Measurements from ENCODE around the gene NEB.

The NEB gene

GRCh38 chr2:151678849-151679248 is 55.4 kb downstream of the NEB start:
- Histone ChIP-seq H3K4me1 (ENCODE audit: control insufficient read depth, insufficient read depth, low read depth, low read length) (no peaks in the 10 kb centered on the region), H4K91ac (ENCODE audit: low read length) (no peak overlapping the region), H3K27ac (ENCODE audit: low read length, poor library complexity, severe bottlenecking) (no peak overlapping the region), H2BK15ac (ENCODE audit: low read depth, poor library complexity, severe bottlenecking) (no peak overlapping the region), H3K14ac (ENCODE audit: low read length in 2 of 2) (no peak overlapping the region), H3K4ac (ENCODE audit: low read depth in 1 of 2, low read length in 2 of 2) (no peak overlapping the region), H2BK120ac (ENCODE audit: low read depth, low read length) (no peak overlapping the region), H3K9me3 (ENCODE audit: control insufficient read depth, low read length) (no peaks in the 10 kb centered on the region), H3K23ac (ENCODE audit: low read length in 2 of 2) (no peak overlapping the region), H4K8ac (ENCODE audit: low read length) (no peak overlapping the region), H2AK5ac (ENCODE audit: low read length, severe bottlenecking) (no peak overlapping the region), H3K27me3 (ENCODE audit: control insufficient read depth in 1 of 2, insufficient read depth in 1 of 2, low read length in 2 of 2) (no peaks in the 10 kb centered on the region), H2BK12ac (ENCODE audit: low read length in 2 of 2) (no peak overlapping the region), H2BK5ac (ENCODE audit: low read depth, low read length, poor library complexity, severe bottlenecking) (no peak overlapping the region), H2AFZ (ENCODE audit: low read depth, low read length) (no peak overlapping the region), H3K4me2 (ENCODE audit: low read length, poor library complexity, severe bottlenecking) (no peak overlapping the region), H3K36me3 (ENCODE audit: control insufficient read depth in 1 of 2, insufficient read depth in 2 of 2, low read depth in 1 of 2, low read length in 2 of 2) (no peaks in the 10 kb centered on the region), H3K9ac (ENCODE audit: low read length) (no peak overlapping the region), H3K18ac (ENCODE audit: low read depth in 1 of 2, low read length in 2 of 2) (no peak overlapping the region), H3K4me3 (ENCODE audit: insufficient read depth in 1 of 2, low read depth in 1 of 2, low read length in 2 of 2) (no peak overlapping the region), H3K79me1 (replicated peaks; ENCODE audit: low read length, poor library complexity, severe bottlenecking) (no peaks in the 10 kb centered on the region)
- 67% methylated on average over 3 of the region's 6 CpGs for WGBS
- no peak for DNase-seq

DNA sequence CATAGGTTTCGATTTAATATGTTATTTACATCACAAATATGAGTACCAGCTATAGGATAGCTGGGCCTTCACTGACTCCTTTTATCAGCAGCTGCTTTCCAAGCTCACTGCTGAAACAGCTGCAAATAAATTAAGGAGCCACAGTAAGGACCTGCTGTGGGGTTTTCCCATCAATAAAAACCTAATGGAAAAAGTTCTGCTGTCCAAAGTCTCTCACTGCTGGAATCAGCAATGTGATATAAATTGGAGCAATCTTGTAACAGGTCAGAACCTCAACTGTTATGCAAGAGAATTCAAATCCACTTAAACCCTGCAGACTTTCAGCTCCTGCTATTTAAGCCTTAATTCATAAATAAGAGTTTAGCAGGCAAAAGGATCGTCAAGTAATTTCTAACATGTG is 61.3 kb downstream of the NEB start:
- Histone ChIP-seq H3K79me1 (replicated peaks; ENCODE audit: low read length, poor library complexity, severe bottlenecking) (no peaks in the 10 kb centered on the region), H3K14ac (ENCODE audit: low read length in 2 of 2) (no peak overlapping the region), H3K4me2 (ENCODE audit: low read length, poor library complexity, severe bottlenecking) (no peak overlapping the region), H4K8ac (ENCODE audit: low read length) (no peak overlapping the region), H3K27me3 (ENCODE audit: control insufficient read depth in 1 of 2, insufficient read depth in 1 of 2, low read length in 2 of 2) (peaks cover 0 to 3% of the 10 kb centered on the region in 2 experiments), H2AFZ (ENCODE audit: low read depth, low read length) (no peak overlapping the region), H3K27ac (ENCODE audit: low read length, poor library complexity, severe bottlenecking) (no peak overlapping the region), H2AK5ac (ENCODE audit: low read length, severe bottlenecking) (no peak overlapping the region), H3K4me1 (ENCODE audit: control insufficient read depth, insufficient read depth, low read depth, low read length) (no peaks in the 10 kb centered on the region), H3K4me3 (ENCODE audit: insufficient read depth in 1 of 2, low read depth in 1 of 2, low read length in 2 of 2) (no peak overlapping the region), H2BK12ac (ENCODE audit: low read length in 2 of 2) (no peak overlapping the region), H2BK15ac (ENCODE audit: low read depth, poor library complexity, severe bottlenecking) (no peak overlapping the region), H2BK5ac (ENCODE audit: low read depth, low read length, poor library complexity, severe bottlenecking) (no peak overlapping the region), H3K18ac (ENCODE audit: low read depth in 1 of 2, low read length in 2 of 2) (no peak overlapping the region), H4K91ac (ENCODE audit: low read length) (no peak overlapping the region), H3K36me3 (ENCODE audit: control insufficient read depth in 1 of 2, insufficient read depth in 2 of 2, low read depth in 1 of 2, low read length in 2 of 2) (no peaks in the 10 kb centered on the region), H3K9me3 (ENCODE audit: control insufficient read depth, low read length) (no peaks in the 10 kb centered on the region), H3K4ac (ENCODE audit: low read depth in 1 of 2, low read length in 2 of 2) (no peak overlapping the region), H3K23ac (ENCODE audit: low read length in 2 of 2) (no peak overlapping the region), H2BK120ac (ENCODE audit: low read depth, low read length) (no peak overlapping the region), H3K9ac (ENCODE audit: low read length) (no peak overlapping the region)
- 100% methylated on average over 1 of the region's 2 CpGs for WGBS
- DNase-seq = no peak

- H3K9me3 ChIP-seq (ENCODE audit: control insufficient read depth, low read length) = no peaks in the 10 kb centered on the region
- H3K4ac ChIP-seq (ENCODE audit: low read depth in 1 of 2, low read length in 2 of 2) = no peak overlapping the region
- no peak overlapping the region for H3K18ac ChIP-seq (ENCODE audit: low read depth in 1 of 2, low read length in 2 of 2)
- no peak overlapping the region for H2BK15ac ChIP-seq (ENCODE audit: low read depth, poor library complexity, severe bottlenecking)
- no peak overlapping the region for H3K4me2 ChIP-seq (ENCODE audit: low read length, poor library complexity, severe bottlenecking)
- H2AK5ac ChIP-seq (ENCODE audit: low read length, severe bottlenecking) = no peak overlapping the region
- no peak for DNase-seq
- H3K79me1 ChIP-seq (replicated peaks; ENCODE audit: low read length, poor library complexity, severe bottlenecking) = no peaks in the 10 kb centered on the region
- H3K27me3 ChIP-seq (ENCODE audit: control insufficient read depth in 1 of 2, insufficient read depth in 1 of 2, low read length in 2 of 2) = peaks cover 0 to 3% of the 10 kb centered on the region in 2 experiments
- H3K27ac ChIP-seq (ENCODE audit: low read length, poor library complexity, severe bottlenecking) = no peak overlapping the region
- no peak overlapping the region for H4K91ac ChIP-seq (ENCODE audit: low read length)
- no peak overlapping the region for H3K23ac ChIP-seq (ENCODE audit: low read length in 2 of 2)
- H4K8ac ChIP-seq (ENCODE audit: low read length) = no peak overlapping the region
- H3K14ac ChIP-seq (ENCODE audit: low read length in 2 of 2) = no peak overlapping the region
- H3K4me1 ChIP-seq (ENCODE audit: control insufficient read depth, insufficient read depth, low read depth, low read length) = no peaks in the 10 kb centered on the region
- no peaks in the 10 kb centered on the region for H3K36me3 ChIP-seq (ENCODE audit: control insufficient read depth in 1 of 2, insufficient read depth in 2 of 2, low read depth in 1 of 2, low read length in 2 of 2)
- no peak overlapping the region for H3K9ac ChIP-seq (ENCODE audit: low read length)
- H3K4me3 ChIP-seq (ENCODE audit: insufficient read depth in 1 of 2, low read depth in 1 of 2, low read length in 2 of 2) = no peak overlapping the region
- no peak overlapping the region for H2AFZ ChIP-seq (ENCODE audit: low read depth, low read length)
- no peak overlapping the region for H2BK120ac ChIP-seq (ENCODE audit: low read depth, low read length)
- no peak overlapping the region for H2BK12ac ChIP-seq (ENCODE audit: low read length in 2 of 2)
- WGBS = 93% methylated on average over 4 of the region's 5 CpGs
- H2BK5ac ChIP-seq (ENCODE audit: low read depth, low read length, poor library complexity, severe bottlenecking) = no peak overlapping the region
Observed at GRCh38 chr2:151672277-151672676, 62.0 kb downstream of the NEB start.

GRCh38 chr2:151670846-151671597 is 63.3 kb downstream of the NEB start:
- H3K4me3 ChIP-seq (ENCODE audit: insufficient read depth in 1 of 2, low read depth in 1 of 2, low read length in 2 of 2) = no peak overlapping the region
- no peak overlapping the region for H2BK5ac ChIP-seq (ENCODE audit: low read depth, low read length, poor library complexity, severe bottlenecking)
- no peak for DNase-seq
- WGBS = 95% methylated on average over 7 of the region's 9 CpGs
- H3K36me3 ChIP-seq (ENCODE audit: control insufficient read depth in 1 of 2, insufficient read depth in 2 of 2, low read depth in 1 of 2, low read length in 2 of 2) = no peaks in the 10 kb centered on the region
- H3K9ac ChIP-seq (ENCODE audit: low read length) = no peak overlapping the region
- H2BK120ac ChIP-seq (ENCODE audit: low read depth, low read length) = no peak overlapping the region
- H3K14ac ChIP-seq (ENCODE audit: low read length in 2 of 2) = no peak overlapping the region
- H2AFZ ChIP-seq (ENCODE audit: low read depth, low read length) = no peak overlapping the region
- no peak overlapping the region for H3K4me2 ChIP-seq (ENCODE audit: low read length, poor library complexity, severe bottlenecking)
- H3K79me1 ChIP-seq (replicated peaks; ENCODE audit: low read length, poor library complexity, severe bottlenecking) = no peaks in the 10 kb centered on the region
- H3K4me1 ChIP-seq (ENCODE audit: control insufficient read depth, insufficient read depth, low read depth, low read length) = no peaks in the 10 kb centered on the region
- peaks cover 0 to 3% of the 10 kb centered on the region in 2 experiments for H3K27me3 ChIP-seq (ENCODE audit: control insufficient read depth in 1 of 2, insufficient read depth in 1 of 2, low read length in 2 of 2)
- H3K23ac ChIP-seq (ENCODE audit: low read length in 2 of 2) = no peak overlapping the region
- no peak overlapping the region for H3K27ac ChIP-seq (ENCODE audit: low read length, poor library complexity, severe bottlenecking)
- no peak overlapping the region for H2AK5ac ChIP-seq (ENCODE audit: low read length, severe bottlenecking)
- H4K8ac ChIP-seq (ENCODE audit: low read length) = no peak overlapping the region
- no peak overlapping the region for H2BK15ac ChIP-seq (ENCODE audit: low read depth, poor library complexity, severe bottlenecking)
- no peak overlapping the region for H2BK12ac ChIP-seq (ENCODE audit: low read length in 2 of 2)
- H3K18ac ChIP-seq (ENCODE audit: low read depth in 1 of 2, low read length in 2 of 2) = no peak overlapping the region
- no peak overlapping the region for H4K91ac ChIP-seq (ENCODE audit: low read length)
- H3K4ac ChIP-seq (ENCODE audit: low read depth in 1 of 2, low read length in 2 of 2) = no peak overlapping the region
- H3K9me3 ChIP-seq (ENCODE audit: control insufficient read depth, low read length) = no peaks in the 10 kb centered on the region

Data from mesenchymal stem cell (in vitro differentiated cells and primary cell).